Activated gamma-delta T cell treated with Interleukin-2 at 50 U/mL for 16 hours (primary cell): ENCODE measurements around the gene MMP14.
"Not testable (repeated sequence)": the region's sequence is repeated elsewhere in the genome, so short reads cannot be mapped to it uniquely, and the experiment has no call there.

Experiments used
- DNase-seq: peaks from one replicate; pipeline ENCODE4 v3.0.0-alpha.2; 2020

Gene MMP14

DNA sequence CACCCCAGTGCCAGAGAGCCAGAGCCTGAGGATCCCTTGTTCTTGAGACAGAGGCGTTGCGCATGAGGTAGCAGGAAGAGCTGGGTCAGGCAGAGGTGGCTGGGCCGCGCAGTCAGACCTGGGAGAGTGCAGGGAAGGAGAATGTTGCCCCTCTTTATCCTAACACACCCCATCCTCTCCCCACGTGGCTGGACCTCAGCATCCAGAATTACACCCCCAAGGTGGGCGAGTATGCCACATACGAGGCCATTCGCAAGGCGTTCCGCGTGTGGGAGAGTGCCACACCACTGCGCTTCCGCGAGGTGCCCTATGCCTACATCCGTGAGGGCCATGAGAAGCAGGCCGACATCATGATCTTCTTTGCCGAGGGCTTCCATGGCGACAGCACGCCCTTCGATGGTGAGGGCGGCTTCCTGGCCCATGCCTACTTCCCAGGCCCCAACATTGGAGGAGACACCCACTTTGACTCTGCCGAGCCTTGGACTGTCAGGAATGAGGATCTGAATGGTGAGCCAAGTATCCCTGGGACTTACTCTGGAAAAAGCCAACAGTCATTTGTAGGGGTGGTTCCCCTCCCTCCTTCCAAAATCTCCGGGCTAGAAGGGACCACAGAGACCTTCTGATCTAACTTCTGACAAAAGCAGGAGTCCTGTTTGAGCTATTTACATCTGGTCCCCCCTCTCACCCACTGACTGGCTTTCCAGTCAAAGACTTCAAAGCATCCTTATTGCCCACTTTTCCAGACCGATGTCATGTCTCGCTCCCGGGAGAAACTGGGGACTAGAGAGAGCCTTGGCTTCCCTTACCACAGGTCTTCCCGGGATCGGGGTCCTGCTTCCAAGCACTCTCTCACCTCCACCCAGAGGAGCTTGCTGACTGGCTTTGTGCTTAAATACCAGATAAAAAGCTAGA, 6.1 kb downstream of the MMP14 start:
- DNase-seq, result no peak

- DNase-seq, result no peak
Measured at GRCh38 chr14:22843123-22843925, 6.9 kb downstream of the MMP14 start.

DNA sequence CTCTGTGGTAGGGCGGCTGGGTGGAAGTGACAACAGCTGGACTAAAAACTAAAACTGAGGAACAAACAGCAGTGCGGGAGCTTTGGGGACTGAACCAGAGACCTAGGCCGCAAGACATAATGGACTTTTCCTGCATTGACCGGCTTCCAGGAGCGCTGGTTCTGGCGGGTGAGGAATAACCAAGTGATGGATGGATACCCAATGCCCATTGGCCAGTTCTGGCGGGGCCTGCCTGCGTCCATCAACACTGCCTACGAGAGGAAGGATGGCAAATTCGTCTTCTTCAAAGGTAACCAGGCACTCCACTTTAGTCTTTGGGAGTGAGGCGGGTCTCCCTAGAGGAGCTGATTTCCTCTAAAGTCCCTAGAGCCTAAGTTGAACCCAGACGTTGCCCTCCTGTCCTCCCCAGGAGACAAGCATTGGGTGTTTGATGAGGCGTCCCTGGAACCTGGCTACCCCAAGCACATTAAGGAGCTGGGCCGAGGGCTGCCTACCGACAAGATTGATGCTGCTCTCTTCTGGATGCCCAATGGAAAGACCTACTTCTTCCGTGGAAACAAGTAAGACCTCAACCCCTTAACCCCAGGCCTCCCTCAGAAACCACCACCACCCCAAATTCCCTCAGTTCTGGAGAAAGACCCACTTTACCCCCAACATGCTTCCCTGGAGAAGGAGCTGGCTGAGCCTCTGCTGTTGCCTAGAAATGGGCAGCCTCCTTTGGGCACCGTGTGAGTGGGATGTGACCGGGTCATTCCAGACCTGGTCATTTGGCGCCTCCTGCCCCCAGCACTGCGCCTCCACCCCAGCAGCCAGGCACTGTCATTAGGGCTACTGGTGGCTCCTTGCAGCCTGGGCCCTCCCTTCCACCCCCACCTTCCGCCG, 8.1 kb downstream of the MMP14 start:
- DNase-seq, result no peak

DNA sequence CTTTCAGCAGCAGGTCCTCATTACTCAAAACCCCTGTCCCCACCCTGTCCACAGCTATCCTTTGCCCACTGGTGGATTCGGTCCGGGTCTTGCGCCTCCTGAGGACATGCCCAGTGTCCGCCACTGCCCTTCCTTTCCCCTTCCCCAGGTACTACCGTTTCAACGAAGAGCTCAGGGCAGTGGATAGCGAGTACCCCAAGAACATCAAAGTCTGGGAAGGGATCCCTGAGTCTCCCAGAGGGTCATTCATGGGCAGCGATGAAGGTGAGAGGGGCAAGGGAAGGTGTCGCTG, 8.7 kb downstream of the MMP14 start:
- DNase-seq, result no peak

DNA sequence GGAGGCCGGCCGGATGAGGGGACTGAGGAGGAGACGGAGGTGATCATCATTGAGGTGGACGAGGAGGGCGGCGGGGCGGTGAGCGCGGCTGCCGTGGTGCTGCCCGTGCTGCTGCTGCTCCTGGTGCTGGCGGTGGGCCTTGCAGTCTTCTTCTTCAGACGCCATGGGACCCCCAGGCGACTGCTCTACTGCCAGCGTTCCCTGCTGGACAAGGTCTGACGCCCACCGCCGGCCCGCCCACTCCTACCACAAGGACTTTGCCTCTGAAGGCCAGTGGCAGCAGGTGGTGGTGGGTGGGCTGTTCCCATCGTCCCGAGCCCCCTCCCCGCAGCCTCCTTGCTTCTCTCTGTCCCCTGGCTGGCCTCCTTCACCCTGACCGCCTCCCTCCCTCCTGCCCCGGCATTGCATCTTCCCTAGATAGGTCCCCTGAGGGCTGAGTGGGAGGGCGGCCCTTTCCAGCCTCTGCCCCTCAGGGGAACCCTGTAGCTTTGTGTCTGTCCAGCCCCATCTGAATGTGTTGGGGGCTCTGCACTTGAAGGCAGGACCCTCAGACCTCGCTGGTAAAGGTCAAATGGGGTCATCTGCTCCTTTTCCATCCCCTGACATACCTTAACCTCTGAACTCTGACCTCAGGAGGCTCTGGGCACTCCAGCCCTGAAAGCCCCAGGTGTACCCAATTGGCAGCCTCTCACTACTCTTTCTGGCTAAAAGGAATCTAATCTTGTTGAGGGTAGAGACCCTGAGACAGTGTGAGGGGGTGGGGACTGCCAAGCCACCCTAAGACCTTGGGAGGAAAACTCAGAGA, 9.6 kb downstream of the MMP14 start:
- no peak for DNase-seq

- DNase-seq, result no peak
Measured at GRCh38 chr14:22846811-22847307, 10.5 kb downstream of the MMP14 start.

DNA sequence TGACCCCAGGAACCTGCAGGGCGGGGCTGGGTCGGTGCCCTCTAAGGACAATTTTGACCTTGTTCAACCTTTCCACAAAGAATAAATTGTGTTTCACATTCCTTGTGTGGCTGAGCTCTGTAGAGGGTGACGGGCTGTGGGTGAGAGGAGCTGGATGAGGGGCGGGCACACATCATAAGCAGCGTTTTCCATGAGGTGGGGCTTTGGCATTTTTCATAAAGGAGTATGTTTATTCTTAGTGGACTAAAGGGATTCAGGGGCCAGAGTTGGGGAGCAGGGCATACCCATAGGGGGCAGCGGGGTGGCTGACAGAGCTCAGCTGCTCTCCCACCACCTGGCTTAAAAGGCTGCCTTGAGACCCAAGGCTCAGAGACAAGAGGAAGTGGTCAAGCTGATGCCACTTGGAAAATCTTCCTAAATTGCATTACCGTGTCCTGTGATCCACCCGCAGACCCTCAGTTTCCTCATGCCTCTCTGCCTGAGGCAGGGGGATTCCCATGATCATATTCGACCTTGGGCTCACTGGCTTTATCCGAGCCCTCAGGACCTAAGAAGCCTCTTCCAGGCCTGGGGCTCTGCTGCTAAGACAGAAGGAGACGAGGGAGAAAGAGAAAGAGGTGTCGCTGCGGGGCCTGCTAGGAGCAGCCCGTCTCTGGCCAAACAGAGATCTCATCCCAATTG, 11.4 kb downstream of the MMP14 start:
- DNase-seq, result no peak

DNA sequence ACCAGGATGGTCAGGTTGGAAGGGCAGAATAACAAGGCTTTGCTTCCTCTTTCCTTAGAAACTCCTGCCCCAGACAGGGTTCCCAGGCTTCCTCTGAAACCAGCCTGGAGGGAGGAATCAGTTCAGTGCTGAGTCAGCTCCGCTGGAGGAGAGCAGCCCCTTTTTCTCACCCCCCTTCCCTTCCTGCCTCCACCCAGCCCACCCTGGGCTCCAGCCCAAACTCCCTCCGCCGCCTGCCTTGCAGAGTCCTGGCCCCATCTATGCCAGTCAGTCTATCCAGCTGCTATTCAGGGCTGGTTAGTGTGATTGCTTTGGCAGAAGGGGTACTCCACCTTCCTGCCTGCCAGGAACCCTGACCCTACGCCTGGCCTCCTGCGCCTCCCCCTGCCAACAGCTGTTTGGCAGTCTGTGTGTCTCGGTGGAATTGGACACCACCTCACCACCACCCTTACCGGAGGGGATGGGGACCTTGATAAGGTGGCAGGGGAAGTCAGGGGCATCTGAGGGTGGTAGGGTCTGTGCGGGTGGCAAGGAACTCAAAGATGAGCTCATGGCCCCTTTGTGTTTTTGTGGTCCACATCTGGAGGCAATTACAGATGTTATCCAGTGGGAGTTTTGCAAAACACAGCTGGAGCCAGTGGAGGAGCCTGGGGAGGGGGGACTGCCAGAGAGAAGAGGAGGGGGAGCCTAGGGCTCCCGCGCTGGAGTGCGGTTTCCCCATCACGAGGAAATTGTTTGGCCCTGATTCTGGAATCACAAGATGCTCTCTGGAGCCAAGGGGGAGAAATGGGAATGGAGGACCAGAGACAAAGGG, 12.2 kb downstream of the MMP14 start:
- DNase-seq, result no peak

DNA sequence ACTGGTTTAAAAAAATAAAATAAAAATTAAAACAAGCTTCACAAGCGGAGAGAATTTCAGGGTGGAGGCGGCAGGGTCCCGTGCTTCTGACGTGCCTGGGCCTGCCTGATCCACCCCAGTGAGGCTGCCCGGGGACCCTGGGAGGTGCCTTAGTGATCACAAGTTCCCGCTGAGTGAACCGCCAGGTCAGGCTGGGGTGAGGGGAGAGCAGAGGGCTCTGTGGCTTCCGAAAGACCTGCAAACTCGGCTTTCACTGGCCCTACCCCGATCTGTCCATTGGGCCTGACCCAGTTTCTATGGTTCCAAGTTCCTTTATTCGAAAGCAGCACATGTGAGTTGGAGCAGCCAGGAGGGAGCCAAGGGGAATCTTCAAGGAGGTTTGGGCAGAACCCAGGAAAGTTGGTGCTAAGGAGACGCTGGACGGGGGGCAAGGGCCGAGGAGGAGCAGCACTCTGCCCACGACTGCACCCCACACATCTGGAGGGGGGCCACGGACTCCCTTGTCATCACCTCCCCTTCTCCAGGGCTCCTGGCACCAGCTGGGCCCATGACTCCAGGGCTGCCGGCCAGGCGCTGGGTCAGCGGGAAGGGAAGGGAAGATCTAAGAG, 12.9 kb downstream of the MMP14 start:
- no peak for DNase-seq

DNA sequence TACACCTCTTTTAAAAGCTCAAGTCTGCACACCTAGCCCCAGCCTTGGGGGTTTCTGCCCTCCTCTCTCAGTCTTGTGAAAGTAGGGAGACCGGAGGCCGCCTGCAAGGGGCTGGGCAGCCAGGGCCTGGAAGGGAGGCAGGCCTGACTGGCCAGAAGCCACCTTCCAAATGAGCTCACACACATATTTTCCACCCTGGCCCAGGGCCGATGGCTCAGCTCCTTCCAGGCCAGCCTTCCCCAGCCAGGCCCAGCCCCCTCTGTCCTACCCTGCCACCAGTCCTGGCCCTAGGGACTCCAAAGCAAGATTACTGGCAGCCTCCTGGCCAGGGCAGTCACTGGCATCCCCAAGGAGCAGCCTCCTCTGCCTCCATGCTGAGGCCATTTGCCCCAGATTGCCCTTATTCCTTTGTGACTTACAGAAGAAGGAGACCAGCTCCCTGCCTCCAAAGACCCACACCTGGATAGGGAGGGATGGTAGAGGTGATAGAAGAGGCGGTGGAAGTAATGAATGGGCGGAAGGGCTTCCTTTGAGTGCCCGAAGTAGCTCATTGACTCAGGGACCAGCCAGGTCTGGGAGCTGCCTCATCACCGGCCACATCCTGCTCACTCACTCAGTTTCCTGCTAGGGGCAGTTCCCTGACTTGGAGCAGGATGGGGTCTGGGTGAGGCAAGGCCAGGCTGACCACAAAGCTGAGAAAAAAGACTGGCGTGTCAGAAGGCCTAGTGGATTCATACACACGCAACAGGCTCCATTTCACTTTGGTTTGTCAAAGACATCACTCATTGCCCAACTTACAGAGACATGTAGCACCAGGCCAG, 14.8 kb downstream of the MMP14 start:
- no peak for DNase-seq

GRCh38 chr14:22852178-22852577, 15.8 kb downstream of the MMP14 start:
- DNase-seq, result not testable (repeated sequence)

GRCh38 chr14:22852599-22852939, 16.2 kb downstream of the MMP14 start:
- no peak for DNase-seq

- DNase-seq, result peak; percentile 93
Measured at GRCh38 chr14:22852940-22853767, 16.8 kb downstream of the MMP14 start.

GRCh38 chr14:22854296-22854695, 17.9 kb downstream of the MMP14 start:
- not testable (repeated sequence) for DNase-seq

- no peak for DNase-seq
Measured at GRCh38 chr14:22854963-22855724, 18.8 kb downstream of the MMP14 start.

GRCh38 chr14:22856428-22856827, 20.0 kb downstream of the MMP14 start:
- no peak for DNase-seq

DNA sequence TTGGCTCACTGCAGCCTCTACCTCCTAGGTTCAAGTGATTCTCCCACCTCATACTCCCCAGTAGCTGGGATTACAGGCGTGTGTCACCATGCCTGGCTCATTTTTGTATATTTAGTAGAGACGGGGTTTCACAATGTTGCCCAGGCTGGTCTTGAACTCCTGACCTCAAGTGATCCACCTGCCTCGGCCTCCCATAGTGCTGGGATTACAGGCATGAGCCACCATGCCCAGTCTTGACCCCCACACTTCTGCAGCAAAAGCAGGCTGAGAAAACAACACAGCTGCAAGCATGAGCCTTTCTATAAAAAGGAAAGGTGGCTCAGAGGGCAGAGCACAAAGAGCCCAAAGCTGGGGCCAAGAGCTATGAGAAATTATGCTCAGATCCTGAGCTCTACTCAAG, 24.0 kb downstream of the MMP14 start:
- DNase-seq, result not testable (repeated sequence)

- no peak for DNase-seq
Measured at GRCh38 chr14:22861651-22862050, 25.3 kb downstream of the MMP14 start.
